ENCODE results near the gene MXRA8. TPM values are rescaled to one million over a fixed set of nuclear protein-coding genes. Genes with fewer than 3 reads are reported as not detected.
"Not testable (repeated sequence)": the region's sequence is repeated elsewhere in the genome, so short reads cannot be mapped to it uniquely, and the experiment has no call there.

MXRA8 gene
- total RNA-seq, 1 donor from 2014 or later, result 0.16 TPM

DNA sequence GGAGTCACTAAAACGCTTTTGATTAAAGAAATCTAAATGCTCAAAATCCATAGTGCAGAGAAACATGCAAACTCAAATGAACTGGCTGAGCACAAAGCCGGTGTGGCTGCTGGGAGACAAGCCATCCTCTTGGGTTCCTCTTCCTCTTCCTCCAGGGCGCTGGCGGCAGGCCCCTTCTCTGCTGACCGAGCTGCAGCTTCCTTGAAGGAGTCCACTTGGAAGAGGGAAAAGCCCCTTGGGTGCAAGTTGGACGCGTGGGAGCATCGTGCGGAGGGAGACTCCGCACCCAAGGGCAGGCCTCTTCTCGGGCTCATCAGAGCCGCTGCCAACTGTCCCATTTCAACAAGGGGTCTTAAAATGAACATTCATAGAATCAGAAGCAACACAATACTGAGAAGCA is 32.9 kb upstream of the MXRA8 start:
- no peak overlapping the region for H3K27ac Mint-ChIP-seq
- H3K9me3 Mint-ChIP-seq, result no peaks in the 10 kb centered on the region
- ChIA-PET POLR2A (interaction anchor here (0.5 kb wide), 1 partner anchor 352 kb away, joined by 5 read pairs; no protein-coding TSS in a partner anchor), CTCF (no interaction called here)
- TF ChIP-seq, protein P1, sequence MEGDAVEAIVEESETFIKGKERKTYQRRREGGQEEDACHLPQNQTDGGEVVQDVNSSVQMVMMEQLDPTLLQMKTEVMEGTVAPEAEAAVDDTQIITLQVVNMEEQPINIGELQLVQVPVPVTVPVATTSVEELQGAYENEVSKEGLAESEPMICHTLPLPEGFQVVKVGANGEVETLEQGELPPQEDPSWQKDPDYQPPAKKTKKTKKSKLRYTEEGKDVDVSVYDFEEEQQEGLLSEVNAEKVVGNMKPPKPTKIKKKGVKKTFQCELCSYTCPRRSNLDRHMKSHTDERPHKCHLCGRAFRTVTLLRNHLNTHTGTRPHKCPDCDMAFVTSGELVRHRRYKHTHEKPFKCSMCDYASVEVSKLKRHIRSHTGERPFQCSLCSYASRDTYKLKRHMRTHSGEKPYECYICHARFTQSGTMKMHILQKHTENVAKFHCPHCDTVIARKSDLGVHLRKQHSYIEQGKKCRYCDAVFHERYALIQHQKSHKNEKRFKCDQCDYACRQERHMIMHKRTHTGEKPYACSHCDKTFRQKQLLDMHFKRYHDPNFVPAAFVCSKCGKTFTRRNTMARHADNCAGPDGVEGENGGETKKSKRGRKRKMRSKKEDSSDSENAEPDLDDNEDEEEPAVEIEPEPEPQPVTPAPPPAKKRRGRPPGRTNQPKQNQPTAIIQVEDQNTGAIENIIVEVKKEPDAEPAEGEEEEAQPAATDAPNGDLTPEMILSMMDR (IDR thresholded peaks at IDR 0.05), result no peak
- H3K36me3 Mint-ChIP-seq (ENCODE audit: low read depth), result peaks cover 91% of the 10 kb centered on the region
- ATAC-seq (ENCODE audit: low read depth) (no peak), DNase-seq (no peak)
- no peaks in the 10 kb centered on the region for H3K27me3 Mint-ChIP-seq
- intact Hi-C loops (cut with micrococcal nuclease), result no loop called here
- H3K4me3 Mint-ChIP-seq, result no peak overlapping the region
- H3K4me1 Mint-ChIP-seq, result peaks cover 18% of the 10 kb centered on the region

GRCh38 chr1:1390675-1391074 is 32.3 kb upstream of the MXRA8 start:
- ChIA-PET CTCF (interaction anchor here (1.2 kb wide), 1 partner anchor 9 kb away, joined by 3 read pairs; the partner anchor contains the start of gene CCNL2), POLR2A (interaction anchor here (0.5 to 1.4 kb wide), 2 partner anchors 8 to 352 kb away, joined by 5 read pairs; partner anchors contain the start of gene CCNL2)
- Mint-ChIP-seq H3K27me3 (no peaks in the 10 kb centered on the region), H3K27ac (no peak overlapping the region), H3K4me3 (no peak overlapping the region), H3K36me3 (ENCODE audit: low read depth) (peaks cover 96% of the 10 kb centered on the region), H3K4me1 (peaks cover 15% of the 10 kb centered on the region), H3K9me3 (no peaks in the 10 kb centered on the region)
- intact Hi-C loops (cut with micrococcal nuclease), result no loop called here
- ATAC-seq (ENCODE audit: low read depth) (no peak), DNase-seq (no peak)
- TF ChIP-seq, protein P1 (IDR thresholded peaks at IDR 0.05), result no peak

GRCh38 chr1:1388078-1388472 is 29.7 kb upstream of the MXRA8 start:
- CTCF ChIA-PET, result no interaction called here
- intact Hi-C loops (cut with micrococcal nuclease), result no loop called here
- TF ChIP-seq, protein P1 (IDR thresholded peaks at IDR 0.05), result no peak
- Mint-ChIP-seq H3K27me3 (no peaks in the 10 kb centered on the region), H3K27ac (no peak overlapping the region), H3K4me1 (peaks cover 5% of the 10 kb centered on the region), H3K36me3 (ENCODE audit: low read depth) (peaks cover 77% of the 10 kb centered on the region), H3K4me3 (no peak overlapping the region), H3K9me3 (no peaks in the 10 kb centered on the region)
- POLR2A ChIA-PET, result interaction anchor here (1.3 kb wide), 1 partner anchor 11 kb away, joined by 8 read pairs; the partner anchor contains the start of gene CCNL2
- DNase-seq, result no peak
- ATAC-seq (ENCODE audit: low read depth), result no peak

DNA sequence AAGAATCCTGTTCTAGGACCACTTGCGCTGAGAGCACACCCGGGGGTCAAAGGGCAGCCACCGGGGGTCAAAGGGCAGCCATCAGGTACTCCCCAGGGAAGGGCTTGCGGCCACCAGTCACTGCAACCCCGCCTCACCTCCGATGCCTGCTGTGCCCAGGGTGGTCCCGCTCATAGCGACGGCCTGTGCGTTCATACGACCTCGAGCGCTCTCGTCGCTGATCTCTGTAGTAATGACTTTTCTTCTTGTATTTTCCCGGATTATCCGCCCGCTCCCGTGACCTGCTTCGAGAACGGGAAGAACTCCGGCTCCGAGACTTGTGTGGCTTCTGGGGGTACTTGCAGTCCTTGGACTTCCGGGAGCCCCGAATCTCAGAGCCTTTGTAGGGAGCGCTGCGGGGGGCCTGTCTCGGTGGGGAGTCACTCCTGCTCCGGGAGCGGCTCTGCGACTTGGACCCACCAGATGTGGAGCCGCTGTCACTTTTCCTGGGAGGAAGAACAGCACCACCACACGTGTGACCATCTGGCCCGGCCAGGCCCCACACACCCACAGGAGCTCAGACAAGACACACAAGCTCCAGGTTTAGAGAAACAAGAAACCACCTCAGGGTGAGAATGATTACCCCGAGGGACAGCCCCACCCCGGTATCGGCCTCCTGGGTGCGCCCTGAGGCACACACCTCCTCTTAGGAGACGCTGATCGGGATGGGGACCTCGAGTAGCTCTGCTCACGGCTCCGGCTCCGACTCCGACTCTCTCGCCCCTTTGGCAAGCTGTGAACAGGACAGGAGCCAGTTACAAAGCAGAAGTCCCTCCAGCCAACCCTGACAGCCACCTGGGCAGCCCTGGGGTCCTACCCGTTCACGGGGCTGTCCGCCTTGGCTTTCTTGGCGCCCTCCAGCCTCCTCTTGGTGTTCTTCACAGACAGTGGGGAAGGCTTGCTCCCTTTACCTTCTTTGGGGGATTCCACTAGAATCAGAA is 29.0 kb upstream of the MXRA8 start:
- Mint-ChIP-seq H3K27me3 (no peaks in the 10 kb centered on the region), H3K4me1 (peaks cover under 1% of the 10 kb centered on the region), H3K4me3 (no peak overlapping the region), H3K9me3 (no peaks in the 10 kb centered on the region), H3K36me3 (ENCODE audit: low read depth) (peaks cover 70% of the 10 kb centered on the region), H3K27ac (no peak overlapping the region)
- TF ChIP-seq, protein P1 (IDR thresholded peaks at IDR 0.05), result no peak
- no peak for ATAC-seq (ENCODE audit: low read depth)
- ChIA-PET POLR2A (interaction anchor here (1.3 kb wide), 1 partner anchor 12 kb away, joined by 8 read pairs; the partner anchor contains the start of gene CCNL2), CTCF (no interaction called here)
- DNase-seq, result no peak
- intact Hi-C loops (cut with micrococcal nuclease), result no loop called here

DNA sequence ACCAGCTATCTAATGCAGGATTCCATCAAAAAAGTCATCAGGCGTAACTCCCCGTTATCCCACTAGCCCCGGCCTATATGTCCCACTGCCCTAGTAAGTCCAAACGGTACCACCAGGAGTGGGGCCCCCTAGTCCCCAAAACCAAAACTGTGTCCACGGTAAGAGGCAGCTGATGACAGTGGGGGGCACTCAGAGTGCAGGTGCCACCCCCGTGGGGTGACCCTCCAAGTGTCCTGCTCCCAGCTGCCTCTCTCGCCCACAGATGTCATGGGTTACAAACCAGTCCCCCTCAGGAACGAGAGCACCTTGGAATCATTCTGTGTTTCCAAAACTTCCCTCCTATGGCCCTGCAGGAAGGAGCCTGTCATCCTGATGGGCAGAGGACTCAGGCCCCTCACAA is 27.6 kb upstream of the MXRA8 start:
- H3K4me1 Mint-ChIP-seq, result no peaks in the 10 kb centered on the region
- ChIA-PET POLR2A (interaction anchor here (0.6 to 1.1 kb wide), 3 partner anchors 10 to 13 kb away, joined by 4 to 8 read pairs (median 4); partner anchors contain the start of genes AURKAIP1 and CCNL2), CTCF (no interaction called here)
- H3K36me3 Mint-ChIP-seq (ENCODE audit: low read depth), result peaks cover 61% of the 10 kb centered on the region
- H3K27ac Mint-ChIP-seq, result no peak overlapping the region
- H3K4me3 Mint-ChIP-seq, result no peak overlapping the region
- no peaks in the 10 kb centered on the region for H3K27me3 Mint-ChIP-seq
- no peaks in the 10 kb centered on the region for H3K9me3 Mint-ChIP-seq
- intact Hi-C loops (cut with micrococcal nuclease), result no loop called here
- TF ChIP-seq, protein P1 (IDR thresholded peaks at IDR 0.05), result no peak
- DNase-seq (no peak), ATAC-seq (ENCODE audit: low read depth) (no peak)

DNA sequence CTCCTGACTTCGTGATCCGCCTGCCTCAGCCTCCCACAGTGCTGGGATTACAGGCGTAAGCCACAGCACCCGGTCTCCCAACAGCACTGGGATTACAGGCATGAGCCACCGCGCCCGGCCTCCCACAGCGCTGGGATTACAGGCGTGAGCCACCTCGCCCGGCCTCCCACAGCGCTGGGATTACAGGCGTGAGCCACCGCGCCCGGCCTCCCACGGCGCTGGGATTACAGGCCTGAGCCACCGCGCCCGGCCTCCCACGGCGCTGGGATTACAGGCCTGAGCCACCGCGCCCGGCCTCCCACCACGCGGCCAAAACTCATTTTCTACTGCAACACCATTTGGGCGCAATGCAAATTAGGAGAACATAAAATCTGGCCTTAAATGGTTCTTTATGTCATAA is 27.0 kb upstream of the MXRA8 start:
- POLR2A ChIA-PET, result interaction anchor here (0.5 to 1.6 kb wide), 5 partner anchors 10 to 70 kb away, joined by 4 to 8 read pairs (median 4); partner anchors contain the start of genes AURKAIP1 and CCNL2
- H3K27me3 Mint-ChIP-seq; ATAC-seq (ENCODE audit: low read depth); H3K4me3 Mint-ChIP-seq; CTCF ChIA-PET; H3K4me1 Mint-ChIP-seq; H3K9me3 Mint-ChIP-seq; intact Hi-C loops (cut with micrococcal nuclease); DNase-seq; H3K27ac Mint-ChIP-seq: not testable (repeated sequence)
- H3K36me3 Mint-ChIP-seq (ENCODE audit: low read depth), result peaks cover 56% of the 10 kb centered on the region

All from activated B cell treated with CpG ODN at 0.5 μM for 24 hours (primary cell).